Measurements from ENCODE around the gene PLD4. TPM values are rescaled to one million over a fixed set of nuclear protein-coding genes. Genes with fewer than 3 reads are reported as not detected.

Gene PLD4, protein sequence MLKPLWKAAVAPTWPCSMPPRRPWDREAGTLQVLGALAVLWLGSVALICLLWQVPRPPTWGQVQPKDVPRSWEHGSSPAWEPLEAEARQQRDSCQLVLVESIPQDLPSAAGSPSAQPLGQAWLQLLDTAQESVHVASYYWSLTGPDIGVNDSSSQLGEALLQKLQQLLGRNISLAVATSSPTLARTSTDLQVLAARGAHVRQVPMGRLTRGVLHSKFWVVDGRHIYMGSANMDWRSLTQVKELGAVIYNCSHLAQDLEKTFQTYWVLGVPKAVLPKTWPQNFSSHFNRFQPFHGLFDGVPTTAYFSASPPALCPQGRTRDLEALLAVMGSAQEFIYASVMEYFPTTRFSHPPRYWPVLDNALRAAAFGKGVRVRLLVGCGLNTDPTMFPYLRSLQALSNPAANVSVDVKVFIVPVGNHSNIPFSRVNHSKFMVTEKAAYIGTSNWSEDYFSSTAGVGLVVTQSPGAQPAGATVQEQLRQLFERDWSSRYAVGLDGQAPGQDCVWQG
- 0.09 and 0.16 TPM in 2 replicates for total RNA-seq (ENCODE audit: low replicate concordance)

DNA sequence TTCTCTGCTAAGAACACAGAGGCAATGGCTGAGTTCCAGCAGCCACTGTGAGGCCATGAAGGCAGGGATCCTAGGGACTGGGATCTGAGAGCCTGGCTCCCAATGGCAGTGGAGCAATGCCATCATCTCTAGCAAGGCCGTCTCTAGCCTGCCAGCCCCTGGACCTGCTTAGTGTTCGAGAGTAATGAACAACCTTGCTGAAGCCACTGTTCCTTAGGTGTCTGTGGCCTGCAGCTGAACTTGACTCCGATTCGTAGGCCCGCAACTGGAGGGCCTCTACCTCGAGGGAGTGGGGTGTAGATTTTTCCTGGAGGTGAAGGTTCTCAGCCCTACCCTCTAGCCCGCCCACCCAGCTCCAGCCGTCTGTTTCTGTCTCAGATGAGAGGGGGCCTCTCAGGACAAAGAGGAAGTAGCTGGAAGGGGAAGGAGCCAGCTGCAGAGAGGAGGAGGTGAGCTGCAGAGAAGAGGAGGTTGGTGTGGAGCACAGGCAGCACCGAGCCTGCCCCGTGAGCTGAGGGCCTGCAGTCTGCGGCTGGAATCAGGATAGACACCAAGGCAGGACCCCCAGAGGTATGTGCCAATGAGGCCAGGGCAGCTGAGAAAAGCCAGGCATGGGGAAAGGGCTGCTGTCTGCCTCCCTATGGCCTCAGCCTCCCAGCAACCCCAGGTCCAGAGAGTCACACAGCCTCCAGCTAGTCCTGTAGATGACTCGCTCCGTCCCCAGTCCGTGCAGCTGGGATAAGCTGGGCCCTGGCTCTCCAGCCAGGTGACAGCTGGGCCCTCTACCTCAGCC, at the start of gene PLD4:
TSS of gene PLD4 (plus strand) at position 459 of the 793 bp plus-strand sequence. CDS start 2,262 bp downstream, outside the sequence.
- no peak within 1 kb of the TSS for H3K4me3 ChIP-seq (ENCODE audit: low read depth, low read length)
- TF ChIP-seq, protein P1, sequence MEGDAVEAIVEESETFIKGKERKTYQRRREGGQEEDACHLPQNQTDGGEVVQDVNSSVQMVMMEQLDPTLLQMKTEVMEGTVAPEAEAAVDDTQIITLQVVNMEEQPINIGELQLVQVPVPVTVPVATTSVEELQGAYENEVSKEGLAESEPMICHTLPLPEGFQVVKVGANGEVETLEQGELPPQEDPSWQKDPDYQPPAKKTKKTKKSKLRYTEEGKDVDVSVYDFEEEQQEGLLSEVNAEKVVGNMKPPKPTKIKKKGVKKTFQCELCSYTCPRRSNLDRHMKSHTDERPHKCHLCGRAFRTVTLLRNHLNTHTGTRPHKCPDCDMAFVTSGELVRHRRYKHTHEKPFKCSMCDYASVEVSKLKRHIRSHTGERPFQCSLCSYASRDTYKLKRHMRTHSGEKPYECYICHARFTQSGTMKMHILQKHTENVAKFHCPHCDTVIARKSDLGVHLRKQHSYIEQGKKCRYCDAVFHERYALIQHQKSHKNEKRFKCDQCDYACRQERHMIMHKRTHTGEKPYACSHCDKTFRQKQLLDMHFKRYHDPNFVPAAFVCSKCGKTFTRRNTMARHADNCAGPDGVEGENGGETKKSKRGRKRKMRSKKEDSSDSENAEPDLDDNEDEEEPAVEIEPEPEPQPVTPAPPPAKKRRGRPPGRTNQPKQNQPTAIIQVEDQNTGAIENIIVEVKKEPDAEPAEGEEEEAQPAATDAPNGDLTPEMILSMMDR (IDR thresholded peaks at IDR 0.05; ENCODE audit: insufficient read depth, low read length) = no peak
- no peak for DNase-seq (ENCODE audit: low read depth)

DNA sequence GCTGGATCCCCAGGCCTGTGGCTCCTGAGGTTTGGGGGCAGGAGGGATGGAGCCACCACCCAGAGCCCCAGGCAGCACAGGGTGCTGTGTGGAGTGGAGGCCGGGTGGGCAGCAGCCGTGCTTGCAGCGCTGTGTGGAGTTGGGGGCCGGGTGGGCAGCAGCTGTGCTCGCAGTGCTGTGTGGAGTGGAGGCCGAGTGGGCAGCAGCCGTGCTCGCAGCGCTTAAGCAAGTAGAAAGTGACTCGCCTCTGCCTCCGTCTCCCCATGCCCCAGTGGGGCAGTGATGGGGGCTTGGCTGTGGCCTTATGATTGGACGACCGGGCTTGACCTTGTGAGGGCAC, 49.3 kb upstream of the PLD4 start:
- TF ChIP-seq, protein P1 (IDR thresholded peaks at IDR 0.05; ENCODE audit: insufficient read depth, low read length) = no peak
- H3K4me3 ChIP-seq (ENCODE audit: low read depth, low read length) = no peak overlapping the region

DNA sequence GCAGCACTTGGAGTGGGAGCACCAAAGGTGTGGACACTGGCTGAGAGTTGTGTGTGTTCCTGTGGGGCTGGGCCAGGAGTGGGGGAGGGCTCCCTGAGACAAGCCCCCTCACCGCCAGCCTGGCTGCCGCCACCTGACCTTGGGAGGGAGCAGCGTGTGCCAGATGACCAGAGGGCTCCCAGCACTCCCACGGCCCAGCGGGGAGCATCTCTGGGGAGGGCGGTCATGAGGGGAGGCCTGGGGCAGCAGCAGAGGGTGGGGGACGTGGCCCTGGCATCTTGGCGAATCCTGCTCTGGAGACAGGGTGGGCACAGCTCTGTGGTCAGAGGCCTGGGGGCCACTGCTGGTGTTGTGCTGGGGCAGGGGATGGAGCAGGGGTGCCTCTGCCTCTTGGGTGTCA, 48.9 kb upstream of the PLD4 start:
- no peak for DNase-seq (ENCODE audit: low read depth)

More for the DNA sequence above, 49.3 kb upstream of the PLD4 start:
- DNase-seq (ENCODE audit: low read depth) = no peak

DNA sequence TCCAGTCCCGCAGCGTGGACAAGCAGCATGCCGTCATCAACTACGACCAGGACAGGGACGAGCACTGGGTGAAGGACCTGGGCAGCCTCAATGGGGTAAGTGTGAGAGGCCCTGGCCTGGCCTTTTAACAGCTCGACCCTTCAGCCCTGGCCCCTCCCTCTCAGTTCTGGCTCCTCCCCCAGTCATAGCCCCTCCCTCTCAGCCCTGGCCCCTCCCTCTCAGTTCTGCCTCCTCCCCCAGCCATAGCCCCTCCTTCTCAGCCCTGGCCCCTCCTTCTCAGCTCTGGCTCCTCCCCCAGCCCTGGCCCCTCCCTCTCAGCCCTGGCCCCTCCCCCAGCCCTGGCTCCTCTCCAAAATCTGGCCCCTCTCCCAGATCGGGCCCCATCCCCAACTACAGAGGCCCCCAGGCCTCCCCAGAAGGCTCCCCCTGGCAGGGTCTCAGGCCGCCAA, 48.4 kb upstream of the PLD4 start:
- TF ChIP-seq, protein P1 (IDR thresholded peaks at IDR 0.05; ENCODE audit: insufficient read depth, low read length) = no peak
- DNase-seq (ENCODE audit: low read depth) = peak; percentile 25
- no peak overlapping the region for H3K4me3 ChIP-seq (ENCODE audit: low read depth, low read length)

More for the DNA sequence above, 48.9 kb upstream of the PLD4 start:
- no peak overlapping the region for H3K4me3 ChIP-seq (ENCODE audit: low read depth, low read length)
- TF ChIP-seq, protein P1 (IDR thresholded peaks at IDR 0.05; ENCODE audit: insufficient read depth, low read length) = no peak

DNA sequence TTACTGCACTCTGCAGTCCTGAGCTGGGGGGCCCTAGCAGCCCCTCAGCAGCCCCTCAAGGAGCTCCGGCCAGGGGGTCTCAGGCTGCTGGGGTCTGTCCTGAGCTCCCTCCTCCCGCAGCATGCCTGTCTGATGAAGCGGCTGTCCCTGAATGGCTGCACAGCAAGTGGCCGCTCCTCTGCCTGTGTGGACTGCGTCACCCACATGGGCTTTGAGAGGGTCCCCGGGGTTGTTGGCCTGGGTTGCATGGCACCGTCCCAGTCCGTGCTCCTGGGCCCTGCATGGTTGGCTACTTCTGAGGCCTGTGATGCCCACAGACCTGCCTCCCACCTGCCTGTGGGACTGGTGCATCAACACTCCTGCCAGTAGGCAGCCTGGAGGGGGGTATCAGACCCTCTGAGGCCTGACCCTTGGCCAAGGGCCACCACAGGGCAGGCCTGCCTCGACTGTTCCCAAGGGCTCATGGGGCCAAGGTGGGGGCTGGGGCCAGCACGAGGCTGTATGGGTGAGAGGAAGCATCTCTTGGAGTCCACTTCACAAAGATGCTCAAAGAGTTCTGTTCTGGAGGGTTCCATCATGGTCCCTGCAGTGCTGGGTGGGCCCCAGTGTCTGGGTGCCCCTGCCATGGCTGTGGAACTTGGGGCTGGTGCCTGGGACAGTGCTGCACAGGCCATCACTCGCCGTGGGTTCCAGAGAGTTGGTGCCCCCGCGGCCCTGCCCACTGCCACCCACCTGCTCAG, 47.4 kb upstream of the PLD4 start:
- H3K4me3 ChIP-seq (ENCODE audit: low read depth, low read length) = no peak overlapping the region
- DNase-seq (ENCODE audit: low read depth) = no peak
- TF ChIP-seq, protein P1 (IDR thresholded peaks at IDR 0.05; ENCODE audit: insufficient read depth, low read length) = no peak

Data from fibroblast of the aortic adventitia (primary cell).